Measurements from ENCODE around the gene OXCT2.
"Not testable (repeated sequence)": the region's sequence is repeated elsewhere in the genome, so short reads cannot be mapped to it uniquely, and the experiment has no call there.

Gene OXCT2

GRCh38 chr1:39776400-39776713, 5.2 kb upstream of the OXCT2 start:
- no peak overlapping the region for H3K4me3 ChIP-seq (ENCODE audit: low read length)
- TF ChIP-seq CTCF (conservative IDR thresholded peaks at IDR 0.05; ENCODE audit: low read length) = no peak
- DNase-seq (ENCODE audit: low read depth) = no peak

- not testable (repeated sequence) for H3K4me3 ChIP-seq (ENCODE audit: low read length); DNase-seq (ENCODE audit: low read depth)
Measured at GRCh38 chr1:39775676-39776399, 4.7 kb upstream of the OXCT2 start.

GRCh38 chr1:39775141-39775540, 4.0 kb upstream of the OXCT2 start:
- not testable (repeated sequence) for H3K4me3 ChIP-seq (ENCODE audit: low read length); DNase-seq (ENCODE audit: low read depth)

- H3K4me3 ChIP-seq (ENCODE audit: low read length) = not testable (repeated sequence)
Measured at GRCh38 chr1:39773369-39773979, 2.3 kb upstream of the OXCT2 start.

GRCh38 chr1:39770100-39771021, 787 bp downstream of the OXCT2 start:
- peak overlapping the region; percentile 43 for H3K4me3 ChIP-seq (ENCODE audit: low read length)
- DNase-seq (ENCODE audit: low read depth) = not testable (repeated sequence)

More at GRCh38 chr1:39773369-39773979, 2.3 kb upstream of the OXCT2 start:
- not testable (repeated sequence) for DNase-seq (ENCODE audit: low read depth)

- H3K4me3 ChIP-seq (ENCODE audit: low read length); DNase-seq (ENCODE audit: low read depth): not testable (repeated sequence)
Measured at GRCh38 chr1:39769502-39769901, 1.6 kb downstream of the OXCT2 start.

- not testable (repeated sequence) for DNase-seq (ENCODE audit: low read depth); H3K4me3 ChIP-seq (ENCODE audit: low read length)
Measured at GRCh38 chr1:39766466-39766865, 4.7 kb downstream of the OXCT2 start.

GRCh38 chr1:39764512-39764911, 6.6 kb downstream of the OXCT2 start:
- not testable (repeated sequence) for DNase-seq (ENCODE audit: low read depth); H3K4me3 ChIP-seq (ENCODE audit: low read length)

GRCh38 chr1:39763619-39764374, 7.4 kb downstream of the OXCT2 start:
- H3K4me3 ChIP-seq (ENCODE audit: low read length); DNase-seq (ENCODE audit: low read depth): not testable (repeated sequence)

GRCh38 chr1:39762550-39763540, 8.3 kb downstream of the OXCT2 start:
- DNase-seq (ENCODE audit: low read depth) = no peak
- TF ChIP-seq CTCF (conservative IDR thresholded peaks at IDR 0.05; ENCODE audit: low read length) = no peak
- no peak overlapping the region for H3K4me3 ChIP-seq (ENCODE audit: low read length)

All from AG10803 (cell line).